ENCODE measurements around the gene TUBB1.

Gene TUBB1

DNA sequence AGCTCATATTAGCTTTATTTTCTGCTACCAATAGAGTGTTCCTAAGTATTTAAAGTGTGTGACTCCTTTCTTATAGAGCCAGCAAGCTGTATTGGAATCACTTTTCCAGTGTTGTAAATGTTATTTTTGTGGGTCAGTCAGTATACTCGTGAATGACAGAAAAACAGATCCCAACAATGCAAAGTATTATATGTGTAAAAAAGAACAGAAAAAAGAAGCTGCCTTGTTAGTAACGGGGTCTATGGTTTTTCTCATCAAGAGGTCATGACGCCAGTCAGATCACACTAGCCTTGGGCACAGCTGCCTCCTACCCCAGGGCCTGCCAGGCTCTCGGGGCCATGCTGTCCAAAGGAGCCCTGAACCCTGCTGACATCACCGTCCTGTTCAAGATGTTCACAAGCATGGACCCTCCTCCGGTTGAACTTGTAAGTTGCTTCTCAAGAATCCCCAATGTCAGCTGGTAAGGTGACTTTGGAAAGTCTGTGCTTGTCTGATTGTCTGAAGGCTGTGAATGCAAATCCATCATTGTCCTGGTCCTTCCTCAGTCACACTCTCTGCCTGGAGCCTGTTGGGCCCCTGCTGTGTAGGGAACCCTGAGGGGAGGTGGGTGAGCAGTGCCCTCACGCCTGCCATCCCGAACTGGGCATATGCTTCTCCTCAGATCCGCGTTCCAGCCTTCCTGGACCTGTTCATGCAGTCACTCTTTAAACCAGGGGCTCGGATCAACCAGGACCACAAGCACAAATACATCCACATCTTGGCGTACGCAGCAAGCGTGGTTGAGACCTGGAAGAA, 28.4 kb upstream of the TUBB1 start:
- no peak for DNase-seq

GRCh38 chr20:58991715-58992114, 27.5 kb upstream of the TUBB1 start:
- no peak for DNase-seq

- DNase-seq, result no peak
Measured at GRCh38 chr20:58992911-58993310, 26.3 kb upstream of the TUBB1 start.

DNA sequence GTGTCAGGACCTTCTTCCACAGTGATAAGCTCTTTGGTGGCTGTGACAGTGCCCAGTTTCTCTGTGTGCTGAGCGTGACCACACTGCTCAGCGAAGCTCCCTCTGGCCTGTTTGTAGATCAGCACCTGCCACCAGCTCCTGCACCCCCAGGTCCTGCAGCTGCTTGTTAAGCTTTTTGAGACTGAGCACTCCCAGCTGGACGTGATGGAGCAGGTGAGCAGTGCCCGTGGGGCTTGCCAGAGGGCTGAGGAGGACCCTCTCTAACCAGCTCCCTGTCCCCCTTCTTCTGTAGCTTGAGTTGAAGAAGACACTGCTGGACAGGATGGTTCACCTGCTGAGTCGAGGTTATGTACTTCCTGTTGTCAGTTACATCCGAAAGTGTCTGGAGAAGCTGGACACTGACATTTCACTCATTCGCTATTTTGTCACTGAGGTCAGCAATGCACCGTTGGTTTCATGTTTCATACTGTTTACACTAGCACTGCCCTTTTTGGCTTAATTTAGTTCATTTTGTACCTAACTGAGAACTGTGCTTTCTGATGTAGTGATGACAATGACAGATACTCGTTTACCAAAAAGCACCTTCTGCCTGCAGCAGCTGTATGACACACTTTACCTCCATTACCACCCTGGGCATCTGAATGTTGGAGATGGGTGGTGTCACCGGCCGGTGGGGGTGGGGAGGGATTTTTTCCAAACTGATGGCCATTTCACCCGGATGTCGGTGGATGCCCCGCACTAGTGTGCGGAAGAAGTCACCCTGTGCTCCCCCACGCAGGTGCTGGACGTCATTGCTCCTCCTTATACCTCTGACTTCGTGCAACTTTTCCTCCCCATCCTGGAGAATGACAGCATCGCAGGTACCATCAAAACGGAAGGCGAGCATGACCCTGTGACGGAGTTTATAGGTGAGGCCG, 25.6 kb upstream of the TUBB1 start:
- no peak for DNase-seq

DNA sequence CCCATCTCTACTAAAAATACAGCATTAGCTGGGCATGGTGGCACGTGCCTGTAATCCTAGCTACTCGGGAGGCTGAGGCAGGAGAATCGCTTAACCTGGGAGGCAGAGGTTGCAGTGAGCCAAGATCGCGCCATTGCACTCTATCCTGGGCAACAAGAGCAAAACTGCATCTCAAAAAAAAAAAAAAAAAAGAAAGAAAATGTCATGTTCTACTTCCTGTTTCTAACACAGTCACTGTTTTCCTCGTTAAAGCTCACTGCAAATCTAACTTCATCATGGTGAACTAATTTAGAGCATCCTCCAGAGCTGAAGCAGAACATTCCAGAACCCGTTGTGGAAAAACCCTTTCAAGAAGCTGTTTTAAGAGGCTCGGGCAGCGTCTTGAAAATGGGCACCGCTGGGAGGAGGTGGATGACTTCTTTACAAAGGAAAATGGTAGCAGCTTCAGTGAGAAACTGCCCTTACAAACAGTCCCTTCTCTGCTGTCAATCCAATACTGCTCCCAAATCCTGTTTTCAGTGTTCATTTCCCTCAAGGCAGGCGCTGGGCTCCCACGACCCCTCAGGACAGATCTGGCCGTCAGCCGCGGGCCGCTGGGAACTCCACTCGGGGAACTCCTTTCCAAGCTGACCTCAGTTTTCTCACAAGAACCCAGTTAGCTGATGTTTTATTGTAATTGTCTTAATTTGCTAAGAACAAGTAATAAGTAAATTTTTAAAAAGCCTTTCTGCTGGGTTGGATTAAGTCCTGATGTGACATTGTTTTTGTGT, 24.7 kb upstream of the TUBB1 start:
- no peak for DNase-seq

DNA sequence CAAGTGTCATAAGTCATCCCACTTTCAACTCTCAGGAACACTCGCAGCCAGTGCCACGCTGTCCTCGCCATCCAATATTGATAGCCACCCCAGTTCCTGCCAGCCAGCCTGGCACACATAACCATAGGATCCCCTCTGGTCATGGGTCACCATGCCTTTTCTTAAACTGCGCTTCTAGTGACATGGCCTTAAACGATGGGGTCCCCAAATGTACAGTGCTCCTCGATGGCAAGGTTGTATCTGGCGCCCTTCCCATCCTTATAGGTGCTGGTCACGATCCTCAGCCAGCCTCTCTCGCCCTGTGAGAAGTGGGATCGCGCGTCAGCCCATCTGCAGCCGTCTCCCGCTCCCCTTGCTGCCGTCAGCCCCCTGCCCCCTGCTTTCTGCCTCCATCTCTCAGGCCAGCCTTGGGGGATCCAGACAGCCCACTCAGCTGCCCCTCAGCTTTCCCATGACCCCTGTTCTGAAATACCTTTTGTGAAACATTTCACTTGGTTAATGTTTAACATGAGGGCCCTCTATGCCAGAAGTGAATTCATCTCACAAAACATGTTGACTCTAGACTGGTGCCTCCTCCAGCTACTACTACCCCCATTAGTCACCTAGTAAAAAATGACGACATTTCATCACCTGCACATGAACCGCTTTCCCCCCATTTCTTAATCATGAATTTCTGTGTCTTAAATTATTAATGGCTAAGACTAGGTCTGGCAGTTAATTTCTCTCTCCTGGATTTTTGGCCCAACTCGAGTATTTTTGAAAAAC, 23.6 kb upstream of the TUBB1 start:
- no peak for DNase-seq

DNA sequence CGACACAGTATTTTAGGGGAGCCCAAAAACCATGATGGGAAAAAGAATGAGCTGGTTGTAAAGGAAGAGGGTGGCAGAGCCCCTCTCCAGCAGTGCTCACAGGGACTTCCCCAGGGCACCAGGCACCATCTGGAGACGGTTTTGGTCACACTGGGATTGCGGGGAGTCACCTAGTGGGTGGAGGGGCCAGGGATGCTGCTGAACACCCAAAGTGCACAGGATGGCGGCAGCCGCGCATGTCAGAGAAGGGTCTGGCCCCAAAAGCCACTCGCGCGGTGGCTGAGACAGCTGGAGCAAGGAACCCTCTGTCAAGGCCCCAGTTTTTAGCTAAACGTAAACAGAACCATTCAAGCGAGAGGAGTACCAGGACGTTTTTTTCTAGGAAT, 23.0 kb upstream of the TUBB1 start:
- no peak for DNase-seq

- no peak for DNase-seq
Measured at GRCh38 chr20:58997141-58997770, 22.0 kb upstream of the TUBB1 start.

- DNase-seq, result no peak
Measured at GRCh38 chr20:58998656-58999055, 20.6 kb upstream of the TUBB1 start.

GRCh38 chr20:59000326-59000725, 18.9 kb upstream of the TUBB1 start:
- DNase-seq, result no peak

DNA sequence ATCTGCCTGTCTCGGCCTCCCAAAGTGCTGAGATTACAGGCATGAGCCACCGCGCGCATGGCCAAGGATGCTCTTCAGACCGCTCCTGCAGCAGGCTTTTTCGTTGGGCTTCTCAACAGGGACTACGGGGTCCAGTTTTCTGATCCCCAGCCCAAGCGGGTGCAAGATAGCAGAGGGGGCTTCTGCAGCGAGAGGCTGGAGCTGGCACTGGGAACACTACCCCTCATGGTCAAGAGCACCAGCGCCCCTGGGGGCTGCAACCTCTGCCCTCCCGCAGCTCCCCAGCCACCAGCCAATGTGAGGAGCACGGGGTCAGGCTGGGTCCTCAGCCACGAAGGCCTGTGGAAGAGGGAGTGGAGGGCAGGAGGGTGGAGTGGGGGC, 18.2 kb upstream of the TUBB1 start:
- DNase-seq, result no peak

DNA sequence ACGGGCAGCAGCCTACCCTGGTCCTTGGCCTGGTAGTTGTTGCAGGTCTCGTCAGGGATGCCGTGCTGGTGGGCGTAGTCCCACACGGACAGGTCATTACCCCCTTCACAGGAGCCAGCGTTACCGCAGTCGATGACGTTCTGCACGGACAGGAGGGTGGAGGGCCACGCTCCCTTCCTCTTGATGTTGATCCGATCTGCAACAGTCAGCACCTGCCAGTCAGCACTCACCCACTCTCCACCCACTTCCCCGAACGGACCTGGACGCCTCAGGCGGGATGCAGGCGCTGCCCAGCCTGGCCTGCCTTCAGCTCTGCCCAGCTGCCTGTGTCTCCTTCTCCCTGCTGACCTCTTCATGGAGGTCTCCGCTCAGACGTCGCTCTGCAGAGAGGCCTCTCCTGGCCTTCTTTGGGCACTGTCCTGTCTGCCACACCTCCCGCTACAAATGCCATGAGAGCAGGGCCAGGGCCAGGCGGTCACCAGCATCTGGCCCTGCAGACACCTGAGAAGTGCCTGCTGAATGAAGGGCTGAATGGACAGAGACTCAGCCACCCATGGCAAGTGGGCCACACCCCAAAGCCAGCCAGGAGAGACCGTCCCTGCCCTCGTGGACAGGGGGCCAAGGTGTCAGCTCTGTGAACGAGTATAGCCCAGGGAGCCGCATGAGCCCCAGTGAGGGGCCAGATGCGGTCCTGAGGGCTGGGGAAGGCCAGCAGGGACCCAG, 17.6 kb upstream of the TUBB1 start:
- no peak for DNase-seq

DNA sequence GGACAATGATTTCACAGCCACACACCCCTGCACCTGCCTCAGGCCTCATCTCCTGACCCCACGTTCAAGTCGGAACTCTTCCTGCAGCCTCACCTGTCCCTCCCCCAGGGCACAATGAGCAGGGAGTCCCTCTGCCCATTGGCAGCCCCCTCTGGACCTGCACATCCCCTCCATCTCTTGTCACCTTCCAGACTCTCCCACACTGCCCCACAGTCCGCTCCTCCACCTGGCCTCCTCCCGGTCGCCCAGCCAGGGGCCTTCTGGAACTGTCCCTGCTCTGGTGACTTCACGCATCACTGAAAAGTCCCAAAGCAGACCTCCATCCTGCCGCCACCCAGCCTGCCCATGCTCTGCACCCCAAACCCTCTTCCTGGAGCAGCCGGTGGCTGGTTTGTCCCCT, 16.8 kb upstream of the TUBB1 start:
- no peak for DNase-seq

GRCh38 chr20:59002874-59003399, 16.3 kb upstream of the TUBB1 start:
- no peak for DNase-seq

DNA sequence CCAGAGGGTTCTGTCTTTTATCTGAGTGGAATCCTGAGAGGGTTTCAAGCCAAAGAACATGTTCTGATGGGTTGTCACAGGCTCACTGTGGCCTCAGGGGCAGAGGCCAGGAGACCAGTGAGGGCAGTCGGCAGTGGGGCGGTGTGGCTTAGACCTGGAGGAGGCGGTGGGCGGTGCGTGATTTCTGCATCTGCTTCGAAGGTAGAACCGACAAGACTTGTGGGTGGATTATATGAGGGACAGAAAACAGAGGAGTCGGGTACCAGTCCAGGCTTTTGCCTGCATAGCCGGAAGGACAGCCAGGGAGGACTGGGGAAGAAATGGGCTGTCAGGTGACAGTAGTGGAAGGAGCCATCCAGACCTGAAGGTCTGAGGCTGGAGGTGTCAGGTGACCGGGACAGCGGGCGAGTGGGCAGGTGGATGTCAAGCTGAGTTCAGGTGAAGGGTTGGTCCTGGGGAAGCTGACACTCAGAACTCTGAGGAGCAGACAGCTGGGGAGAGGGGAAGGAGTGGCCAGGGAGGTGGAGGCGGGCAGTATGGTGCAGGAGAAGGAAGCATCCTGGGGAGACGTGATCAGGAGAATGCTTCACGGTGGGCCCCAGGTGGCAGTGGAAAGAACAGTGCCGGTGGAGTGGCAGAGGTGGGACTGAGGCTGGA, 15.3 kb upstream of the TUBB1 start:
- DNase-seq, result no peak

- no peak for DNase-seq
Measured at GRCh38 chr20:59004493-59004762, 14.8 kb upstream of the TUBB1 start.

DNA sequence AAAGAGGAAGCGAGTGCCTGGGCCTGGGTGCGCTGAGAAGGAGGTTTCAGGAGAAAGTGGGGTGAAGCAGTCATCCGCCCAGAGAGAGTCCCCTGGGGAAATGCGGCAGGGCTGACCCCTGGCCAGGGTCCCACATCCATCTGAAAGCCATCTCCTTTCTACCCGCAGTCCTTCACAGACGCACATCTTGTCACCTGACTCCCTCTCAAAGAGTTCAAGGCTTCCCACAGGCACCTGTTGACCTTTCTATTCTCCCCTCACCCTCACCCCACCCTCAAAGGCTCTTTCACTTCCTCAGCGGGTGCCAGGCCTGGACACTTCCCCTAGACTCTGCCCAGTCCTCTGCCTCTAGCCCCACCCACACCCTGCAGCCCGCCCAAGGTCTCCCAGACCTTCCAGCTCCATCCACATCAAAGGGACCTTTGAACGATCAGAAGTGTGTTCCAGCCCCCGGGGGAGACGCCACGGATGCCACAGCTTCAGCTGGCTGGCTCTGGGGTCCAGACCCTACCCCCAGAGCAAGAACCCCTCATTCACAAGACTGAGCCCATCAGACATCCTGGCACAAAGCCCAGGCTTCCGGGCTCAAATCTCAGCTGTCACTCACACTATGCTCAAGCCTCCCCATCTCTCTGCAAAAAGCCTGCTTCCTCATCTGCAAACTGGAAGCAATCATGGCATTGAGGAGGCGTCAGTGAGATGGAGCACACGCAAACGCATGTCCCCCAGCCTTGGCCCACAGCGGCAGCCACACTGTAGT, 14.3 kb upstream of the TUBB1 start:
- no peak for DNase-seq

- no peak for DNase-seq
Measured at GRCh38 chr20:59005523-59006166, 13.6 kb upstream of the TUBB1 start.

DNA sequence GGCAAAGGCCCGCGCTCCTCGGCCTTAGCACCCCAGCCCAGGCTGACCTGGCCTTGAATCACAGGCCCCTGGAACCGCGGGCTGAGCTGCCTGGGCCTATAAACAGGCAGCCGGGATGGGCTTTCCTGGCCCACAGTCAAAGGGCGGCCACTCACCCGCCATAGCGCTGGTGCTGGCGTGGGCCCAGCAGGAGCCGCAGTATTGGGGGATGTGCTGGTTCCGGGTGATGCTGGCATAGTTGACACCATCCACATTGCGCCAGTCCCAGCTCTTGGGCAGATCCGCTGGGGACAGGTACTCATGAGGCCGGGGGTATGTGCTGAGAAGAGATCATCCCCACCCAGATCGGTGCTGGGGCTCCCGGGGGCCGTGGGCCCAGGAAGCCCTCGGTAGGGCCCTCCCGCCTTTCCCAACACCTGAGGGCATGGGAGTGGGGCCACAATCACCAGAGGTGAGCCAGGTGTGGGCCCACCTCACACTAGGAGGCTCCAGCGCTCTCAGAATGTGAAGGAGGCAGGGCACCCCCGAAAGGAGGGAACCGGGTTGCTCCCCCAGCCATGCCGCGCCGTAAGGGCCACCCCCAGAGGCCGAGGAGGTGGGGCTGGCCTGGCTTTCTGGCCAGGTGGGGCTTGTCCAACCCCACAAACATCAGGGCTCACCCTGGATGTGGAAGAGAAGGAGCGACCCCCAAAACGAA, 12.9 kb upstream of the TUBB1 start:
- DNase-seq, result no peak
